WTC11 (cell line): ENCODE measurements around the gene MATR3. TPM values are rescaled to one million over a fixed set of nuclear protein-coding genes. Genes with fewer than 3 reads are reported as not detected.
A peak's percentile ranks its signal among the peaks of the same experiment; 100 is the strongest.

Source experiments
- AFF4 ChIP-seq: sonication (generic); formaldehyde crosslinking; IDR thresholded peaks from 2 replicates; pipeline ENCODE4 v1.8.1; 2023; ENCODE audit warnings: mild to moderate bottlenecking, missing genetic modification reagents, borderline replicate concordance
- ATF1 ChIP-seq: sonication (generic); formaldehyde crosslinking; IDR thresholded peaks from 2 replicates; pipeline ENCODE4 v1.8.1; 2023; ENCODE audit warnings: mild to moderate bottlenecking, moderate library complexity, missing genetic modification reagents
- CBFB ChIP-seq: sonication (generic); formaldehyde crosslinking; IDR thresholded peaks from 2 replicates; pipeline ENCODE4 v1.8.1; 2022; ENCODE audit warnings: mild to moderate bottlenecking, low read depth, missing genetic modification reagents
- CREM ChIP-seq: sonication (generic); formaldehyde crosslinking; IDR thresholded peaks from 2 replicates; pipeline ENCODE4 v1.8.1; 2022; ENCODE audit warnings: mild to moderate bottlenecking, missing genetic modification reagents, moderate library complexity
- E2F4 ChIP-seq: sonication (generic); formaldehyde crosslinking; IDR thresholded peaks from 2 replicates; pipeline ENCODE4 v1.8.1; 2022; ENCODE audit warnings: low read depth, mild to moderate bottlenecking, moderate library complexity, missing genetic modification reagents, borderline replicate concordance
- E2F5 ChIP-seq: sonication (generic); formaldehyde crosslinking; IDR thresholded peaks from 2 replicates; pipeline ENCODE4 v1.8.1; 2022; ENCODE audit warnings: mild to moderate bottlenecking, moderate library complexity, missing genetic modification reagents
- ERG ChIP-seq: fragments of 250-450 bp; sonication (Bioruptor Pico); IDR thresholded peaks from 2 replicates; pipeline ENCODE4 v1.8.0; 2021; ENCODE audit warnings: mild to moderate bottlenecking
- ETV6 ChIP-seq: sonication (generic); formaldehyde crosslinking; IDR thresholded peaks from 2 replicates; pipeline ENCODE4 v1.8.1; 2022; ENCODE audit warnings: mild to moderate bottlenecking, missing genetic modification reagents
- FOXP1 ChIP-seq: sonication (generic); formaldehyde crosslinking; IDR thresholded peaks from 2 replicates; pipeline ENCODE4 v1.8.0; 2022; ENCODE audit warnings: missing genetic modification reagents, mild to moderate bottlenecking, moderate library complexity, borderline replicate concordance
- GABPB1 ChIP-seq: sonication (generic); formaldehyde crosslinking; IDR thresholded peaks from 2 replicates; pipeline ENCODE4 v1.8.1; 2023; ENCODE audit warnings: mild to moderate bottlenecking, missing genetic modification reagents
- HMGA2 ChIP-seq: fragments of 250-450 bp; sonication (Bioruptor Pico); IDR thresholded peaks from 2 replicates; pipeline ENCODE4 v1.4.0; 2021; ENCODE audit warnings: mild to moderate bottlenecking, moderate library complexity
- JAZF1 ChIP-seq: fragments of 250-450 bp; sonication (Bioruptor Pico); IDR thresholded peaks from 2 replicates; pipeline ENCODE4 v1.9.0; 2021; ENCODE audit warnings: moderate library complexity, mild to moderate bottlenecking, inconsistent platforms
- KAT7 ChIP-seq: sonication (generic); formaldehyde crosslinking; IDR thresholded peaks from 2 replicates; pipeline ENCODE4 v1.8.1; 2023; ENCODE audit warnings: missing genetic modification reagents, mild to moderate bottlenecking, borderline replicate concordance
- MXD4 ChIP-seq: fragments of 250-450 bp; sonication (Bioruptor Pico); IDR thresholded peaks from 2 replicates; pipeline ENCODE4 v1.8.0; 2021; ENCODE audit warnings: mild to moderate bottlenecking, moderate library complexity, borderline replicate concordance
- NFE2L1 ChIP-seq: sonication (generic); formaldehyde crosslinking; IDR thresholded peaks from 2 replicates; pipeline ENCODE4 v1.8.1; 2023; ENCODE audit warnings: missing genetic modification reagents
- PRRX2 ChIP-seq: fragments of 250-450 bp; sonication (Bioruptor Pico); IDR thresholded peaks from 2 replicates; pipeline ENCODE4 v1.8.0; 2021; ENCODE audit warnings: mild to moderate bottlenecking
- RELA ChIP-seq: sonication (generic); formaldehyde crosslinking; IDR thresholded peaks from 2 replicates; pipeline ENCODE4 v1.8.1; 2022; ENCODE audit warnings: missing genetic modification reagents, mild to moderate bottlenecking, borderline replicate concordance
- SMAD4 ChIP-seq: sonication (generic); formaldehyde crosslinking; IDR thresholded peaks from 2 replicates; pipeline ENCODE4 v1.8.0; 2022; ENCODE audit warnings: mild to moderate bottlenecking, missing genetic modification reagents
- TCF7 ChIP-seq: sonication (generic); formaldehyde crosslinking; IDR thresholded peaks from 2 replicates; pipeline ENCODE4 v1.8.0; 2022; ENCODE audit warnings: mild to moderate bottlenecking, low read depth, missing genetic modification reagents, moderate library complexity
- TEAD1 ChIP-seq: sonication (generic); formaldehyde crosslinking; IDR thresholded peaks from 2 replicates; pipeline ENCODE4 v1.8.0; 2022; ENCODE audit warnings: mild to moderate bottlenecking, missing genetic modification reagents
- TEAD4 ChIP-seq: sonication (generic); formaldehyde crosslinking; IDR thresholded peaks from 2 replicates; pipeline ENCODE4 v1.8.0; 2022; ENCODE audit warnings: mild to moderate bottlenecking, missing genetic modification reagents
- ZBTB21 ChIP-seq: sonication (generic); formaldehyde crosslinking; IDR thresholded peaks from 2 replicates; pipeline ENCODE4 v1.8.1; 2023; ENCODE audit warnings: mild to moderate bottlenecking, missing genetic modification reagents, borderline replicate concordance
- ZBTB43 ChIP-seq: sonication (generic); formaldehyde crosslinking; IDR thresholded peaks from 2 replicates; pipeline ENCODE4 v1.8.1; 2023; ENCODE audit warnings: mild to moderate bottlenecking, missing genetic modification reagents
- ZNF219 ChIP-seq: sonication (generic); formaldehyde crosslinking; IDR thresholded peaks from 2 replicates; pipeline ENCODE4 v1.8.0; 2023; ENCODE audit warnings: missing genetic modification reagents, mild to moderate bottlenecking, borderline replicate concordance
- ZNF232 ChIP-seq: sonication (generic); formaldehyde crosslinking; IDR thresholded peaks from 2 replicates; pipeline ENCODE4 v1.8.0; 2022; ENCODE audit warnings: mild to moderate bottlenecking, missing genetic modification reagents
- ZNF416 ChIP-seq: fragments of 250-450 bp; sonication (Bioruptor Pico); IDR thresholded peaks from 2 replicates; pipeline ENCODE4 v1.9.0; 2021; ENCODE audit warnings: mild to moderate bottlenecking, inconsistent platforms
- ZNF423 ChIP-seq: fragments of 250-450 bp; sonication (Bioruptor Pico); IDR thresholded peaks from 2 replicates; pipeline ENCODE4 v2.1.2; 2022; ENCODE audit warnings: mild to moderate bottlenecking, moderate library complexity
- ZNF425 ChIP-seq: fragments of 250-450 bp; sonication (Bioruptor Pico); conservative IDR thresholded peaks from 2 replicates; pipeline ENCODE4 v1.9.0; 2021; ENCODE audit warnings: mild to moderate bottlenecking
- ZNF671 ChIP-seq: fragments of 250-450 bp; sonication (Bioruptor Pico); IDR thresholded peaks from 2 replicates; pipeline ENCODE4 v1.8.0; 2021; ENCODE audit warnings: mild to moderate bottlenecking
- total RNA-seq: library from RNA; stranded (reverse); gene quantifications from 3 replicates; pipeline ENCODE4 v1.2.3, GENCODE V29; 2021
- TF ChIP-seq, protein P1 (sequence below): fragments of 250-450 bp; sonication (Bioruptor Pico); IDR thresholded peaks from 2 replicates; pipeline ENCODE4 v1.9.0; 2021; ENCODE audit warnings: moderate library complexity, mild to moderate bottlenecking, inconsistent platforms, borderline replicate concordance

MATR3 gene
- total RNA-seq, 1 experiment from 2014 or later = 290 TPM

GRCh38 chr5:139285651-139286392 is 7.7 kb upstream of the MATR3 start (continued):
- TF ChIP-seq AFF4 (CRISPR knock-in tag) (no peak), ZNF425 (CRISPR knock-in tag) (peak; percentile 77; the same call in 1 of the 2 replicates), ZBTB43 (CRISPR knock-in tag) (no peak), ZBTB21 (CRISPR knock-in tag) (no peak), NFE2L1 (CRISPR knock-in tag) (no peak), TEAD1 (no peak), CREM (CRISPR knock-in tag) (no peak), ZNF416 (CRISPR knock-in tag) (peak; percentile 4; the same call in 1 of the 2 replicates), ZNF219 (CRISPR knock-in tag) (no peak), PRRX2 (CRISPR knock-in tag) (peak; percentile 17; the same call in 1 of the 2 replicates), TCF7 (CRISPR knock-in tag) (no peak), GABPB1 (CRISPR knock-in tag) (no peak), JAZF1 (CRISPR knock-in tag) (no peak), KAT7 (CRISPR knock-in tag) (no peak), TEAD4 (CRISPR knock-in tag) (no peak), RELA (CRISPR knock-in tag) (no peak), ZNF423 (no peak), ETV6 (CRISPR knock-in tag) (no peak), FOXP1 (CRISPR knock-in tag) (no peak), ERG (peak; percentile 88; the same call in 1 of the 2 replicates), MXD4 (no peak), ATF1 (CRISPR knock-in tag) (no peak), E2F5 (no peak), ZNF232 (no peak), ZNF671 (CRISPR knock-in tag) (peak; percentile 67; the same call in 1 of the 2 replicates), SMAD4 (CRISPR knock-in tag) (no peak), CBFB (CRISPR knock-in tag) (no peak), HMGA2 (CRISPR knock-in tag) (no peak), E2F4 (no peak)
- TF ChIP-seq, protein P1, sequence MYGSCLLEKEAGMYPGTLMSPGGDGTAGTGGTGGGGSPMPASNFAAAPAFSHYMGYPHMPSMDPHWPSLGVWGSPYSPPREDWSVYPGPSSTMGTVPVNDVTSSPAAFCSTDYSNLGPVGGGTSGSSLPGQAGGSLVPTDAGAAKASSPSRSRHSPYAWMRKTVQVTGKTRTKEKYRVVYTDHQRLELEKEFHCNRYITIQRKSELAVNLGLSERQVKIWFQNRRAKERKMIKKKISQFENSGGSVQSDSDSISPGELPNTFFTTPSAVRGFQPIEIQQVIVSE (CRISPR knock-in tag) = no peak
